CD4-positive, alpha-beta T cell treated with Interleukin-15 for 1 hour (primary cell): ENCODE data around the gene RPAP2.
"Not testable (repeated sequence)": the region's sequence is repeated elsewhere in the genome, so short reads cannot be mapped to it uniquely, and the experiment has no call there.

Source experiments
- DNase-seq: peaks from one replicate; pipeline ENCODE4 v3.0.0-alpha.2; 2020

The RPAP2 gene

DNA sequence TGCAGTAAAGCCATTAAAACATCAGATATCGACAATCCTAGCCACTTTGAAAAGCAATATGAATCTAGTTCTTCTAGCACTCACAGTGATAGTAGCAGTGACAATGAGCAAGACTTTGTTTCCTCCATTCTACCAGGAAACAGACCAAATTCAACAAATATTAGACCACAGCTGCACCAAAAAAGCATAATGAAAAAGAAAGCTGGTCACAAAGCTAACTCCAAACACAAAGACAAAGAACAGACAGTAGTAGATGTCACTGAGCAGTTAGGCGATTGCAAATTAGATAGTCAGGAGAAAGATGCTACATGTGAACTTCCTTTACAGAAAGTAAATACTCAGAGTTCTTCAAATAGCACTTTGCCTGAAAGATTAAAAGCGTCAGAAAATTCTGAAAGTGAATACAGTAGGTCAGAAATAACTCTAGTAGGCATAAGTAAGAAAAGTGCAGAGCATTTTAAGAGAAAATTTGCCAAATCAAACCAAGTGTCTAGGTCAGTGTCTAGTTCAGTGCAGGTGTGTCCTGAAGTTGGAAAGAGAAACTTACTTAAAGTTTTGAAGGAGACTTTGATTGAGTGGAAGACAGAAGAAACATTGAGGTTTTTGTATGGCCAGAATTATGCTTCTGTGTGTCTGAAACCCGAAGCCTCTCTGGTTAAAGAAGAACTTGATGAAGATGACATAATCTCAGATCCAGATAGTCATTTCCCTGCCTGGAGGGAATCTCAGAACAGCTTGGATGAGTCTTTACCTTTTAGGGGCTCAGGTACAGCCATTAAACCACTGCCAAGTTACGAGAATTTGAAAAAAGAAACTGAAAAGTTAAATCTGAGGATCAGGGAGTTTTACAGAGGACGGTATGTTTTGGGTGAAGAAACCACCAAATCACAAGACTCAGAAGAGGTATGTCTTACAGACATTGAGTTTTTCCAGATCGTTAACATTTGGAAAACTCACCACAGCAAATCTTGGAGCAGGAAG lies 24.9 kb downstream of the RPAP2 start:
- DNase-seq = no peak

DNA sequence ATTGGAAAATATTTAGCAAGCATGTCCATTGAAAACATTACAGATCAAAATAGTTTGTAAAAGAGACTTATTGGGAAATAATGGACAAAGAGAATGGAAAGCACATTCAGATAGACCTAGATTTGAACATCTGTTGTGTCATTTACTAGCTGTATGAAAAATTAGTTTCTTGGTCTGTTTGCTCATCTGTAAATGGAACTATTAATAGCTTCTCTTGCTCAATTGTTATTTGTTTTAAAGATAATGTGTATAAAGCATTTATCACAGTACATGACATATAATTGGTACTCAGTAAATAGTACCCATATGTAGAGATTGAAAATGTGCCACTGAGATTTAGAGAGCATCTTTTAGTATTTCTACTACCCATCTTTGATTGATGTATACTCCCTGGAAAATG lies 25.9 kb downstream of the RPAP2 start:
- DNase-seq = no peak

DNA sequence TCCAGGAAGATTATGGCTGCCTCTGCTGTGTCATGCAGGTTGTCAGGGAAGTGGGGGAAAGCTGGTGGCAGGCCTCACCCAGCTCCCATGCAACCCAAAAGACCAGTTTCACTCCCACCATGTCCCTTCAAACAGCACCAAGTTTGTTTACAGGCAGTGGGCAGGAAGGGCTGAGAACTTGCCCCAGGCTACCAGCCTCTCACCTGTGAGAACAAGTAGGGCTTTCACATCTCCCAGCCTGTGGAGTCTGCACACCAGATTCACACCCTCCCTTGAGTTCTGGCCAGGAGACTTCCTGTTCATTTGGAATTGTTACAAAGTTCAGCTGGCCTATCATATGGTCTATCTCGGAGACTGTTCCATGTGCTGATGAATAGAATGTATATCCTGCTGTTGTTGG lies 27.8 kb downstream of the RPAP2 start:
- no peak for DNase-seq

DNA sequence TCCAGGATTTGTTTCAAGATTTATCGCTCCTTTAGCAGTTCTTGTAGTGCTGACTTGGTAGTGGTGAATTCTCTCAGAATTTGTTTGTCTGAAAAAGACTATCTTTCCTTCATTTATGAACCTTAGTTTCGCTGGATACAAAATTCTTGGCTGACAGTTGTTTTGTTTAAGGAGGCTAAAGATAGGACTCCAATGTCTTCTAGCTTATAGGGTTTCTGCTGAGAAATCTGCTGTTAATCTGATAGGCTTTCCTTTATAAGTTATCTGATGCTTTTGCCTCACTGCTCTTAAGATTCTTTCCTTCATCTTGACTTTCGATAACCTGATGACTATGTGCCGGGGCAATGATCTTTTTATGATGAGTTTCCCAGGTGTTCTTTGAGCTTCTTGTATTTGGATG lies 28.9 kb downstream of the RPAP2 start:
- no peak for DNase-seq

DNA sequence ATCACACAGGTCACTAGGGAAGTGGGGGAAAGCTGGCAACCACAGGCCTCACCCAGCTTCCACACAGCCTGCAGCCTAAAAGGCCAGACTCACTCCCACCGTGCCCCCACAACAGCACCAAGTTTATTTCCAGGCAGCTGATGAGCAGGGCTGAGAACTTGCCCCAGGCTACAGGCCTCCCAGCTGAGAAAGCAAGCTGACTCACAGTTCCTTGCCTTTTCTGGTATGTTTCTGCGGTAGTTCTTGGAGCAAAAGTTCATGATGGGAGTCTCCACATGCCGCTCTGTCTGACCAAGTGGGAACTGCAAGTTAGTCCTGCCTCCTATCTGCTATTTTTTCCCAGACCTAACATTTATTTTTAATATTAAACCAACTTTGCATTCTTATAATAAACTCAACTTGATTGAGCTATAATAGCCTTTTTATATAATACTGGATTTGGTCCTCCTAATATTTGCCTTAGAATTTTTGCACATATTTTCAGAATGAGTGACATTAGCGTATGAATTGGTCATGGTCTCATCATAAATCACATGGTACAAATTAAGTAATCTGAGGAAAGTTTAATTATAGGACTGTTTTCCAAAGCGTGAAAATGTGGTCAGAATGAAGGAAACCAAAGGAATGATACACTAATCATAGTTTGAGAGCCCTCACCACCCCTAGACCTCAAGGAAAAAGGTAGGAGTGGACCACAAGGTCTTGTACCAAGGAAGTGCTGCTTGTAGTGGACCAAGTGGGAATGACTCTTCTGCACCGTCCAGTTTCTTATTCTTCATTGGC lies 30.7 kb downstream of the RPAP2 start:
- no peak for DNase-seq

DNA sequence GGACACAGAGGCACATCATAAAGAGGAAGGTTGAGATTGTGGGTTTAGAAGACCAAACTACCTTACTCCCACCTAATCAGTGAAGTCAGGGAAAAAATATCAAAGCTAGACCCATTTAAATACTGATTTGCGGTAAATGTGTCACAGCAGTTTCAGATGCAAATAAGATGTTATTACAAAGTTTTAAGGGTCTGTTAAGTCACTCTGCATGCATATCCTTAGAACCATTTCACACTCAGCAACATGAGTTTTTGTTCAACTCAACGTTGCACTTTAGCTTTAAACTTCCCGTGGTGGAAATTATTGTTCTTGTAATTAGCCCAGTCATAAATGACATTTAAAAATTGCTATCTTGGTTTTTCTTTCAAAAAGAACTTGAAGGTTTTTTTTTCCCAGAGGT lies 34.8 kb downstream of the RPAP2 start:
- no peak for DNase-seq

DNA sequence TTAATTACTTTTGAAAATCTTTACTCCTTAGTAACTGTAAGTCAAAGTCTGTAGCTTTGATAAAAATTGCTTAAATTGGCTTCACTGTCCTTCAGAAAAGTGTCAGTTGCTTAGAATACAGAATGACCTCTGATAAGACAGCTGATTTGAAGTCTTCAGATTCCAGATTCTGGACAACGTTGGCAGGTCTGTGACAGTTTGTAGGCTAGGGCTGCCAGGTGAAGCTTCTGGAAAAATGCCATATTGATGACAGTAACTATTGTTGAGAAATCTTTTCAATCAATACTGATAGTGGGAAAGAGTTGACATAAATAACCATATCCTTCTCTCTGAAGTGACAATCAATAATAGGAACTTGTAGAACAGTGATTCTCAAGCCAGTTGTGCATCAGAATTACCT lies 41.3 kb downstream of the RPAP2 start:
- no peak for DNase-seq

DNA sequence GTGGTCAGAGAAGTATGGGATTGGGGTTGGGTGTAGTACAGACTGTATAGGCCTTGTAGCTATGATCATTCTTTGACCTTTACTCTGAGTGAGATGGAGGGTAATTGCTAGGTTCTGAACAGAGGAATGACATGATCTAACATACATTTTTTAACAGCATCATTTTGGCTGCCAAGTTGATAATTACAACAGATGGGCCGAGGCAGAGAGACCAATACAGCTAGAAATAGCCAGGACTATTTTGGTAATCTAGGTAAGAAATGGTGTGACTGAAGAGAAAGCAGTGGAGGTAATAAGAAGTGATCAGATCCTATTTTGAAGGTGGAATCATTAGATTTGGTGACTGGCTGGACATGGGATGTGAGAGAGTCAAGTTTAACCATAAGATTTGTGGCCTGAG lies 43.5 kb downstream of the RPAP2 start:
- no peak for DNase-seq

DNA sequence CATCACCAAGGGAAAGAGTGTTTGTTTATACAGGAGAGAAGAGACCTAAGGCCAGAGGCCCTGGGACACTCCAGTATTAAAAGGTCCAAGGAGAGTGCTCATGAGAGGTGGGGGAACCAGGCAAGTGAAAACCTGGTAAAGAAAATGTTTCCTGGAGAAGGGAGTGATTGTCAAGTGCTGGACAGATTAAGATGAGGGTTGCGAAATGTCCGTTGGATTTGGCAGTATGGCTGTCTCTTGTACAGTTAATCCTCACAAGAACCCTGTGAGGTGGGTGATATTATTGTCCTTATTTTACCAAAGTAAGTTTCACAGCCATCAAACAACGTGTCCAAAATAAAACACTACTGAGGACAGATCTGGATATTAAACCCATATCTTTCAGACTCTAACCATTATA lies 44.2 kb downstream of the RPAP2 start:
- DNase-seq = no peak

DNA sequence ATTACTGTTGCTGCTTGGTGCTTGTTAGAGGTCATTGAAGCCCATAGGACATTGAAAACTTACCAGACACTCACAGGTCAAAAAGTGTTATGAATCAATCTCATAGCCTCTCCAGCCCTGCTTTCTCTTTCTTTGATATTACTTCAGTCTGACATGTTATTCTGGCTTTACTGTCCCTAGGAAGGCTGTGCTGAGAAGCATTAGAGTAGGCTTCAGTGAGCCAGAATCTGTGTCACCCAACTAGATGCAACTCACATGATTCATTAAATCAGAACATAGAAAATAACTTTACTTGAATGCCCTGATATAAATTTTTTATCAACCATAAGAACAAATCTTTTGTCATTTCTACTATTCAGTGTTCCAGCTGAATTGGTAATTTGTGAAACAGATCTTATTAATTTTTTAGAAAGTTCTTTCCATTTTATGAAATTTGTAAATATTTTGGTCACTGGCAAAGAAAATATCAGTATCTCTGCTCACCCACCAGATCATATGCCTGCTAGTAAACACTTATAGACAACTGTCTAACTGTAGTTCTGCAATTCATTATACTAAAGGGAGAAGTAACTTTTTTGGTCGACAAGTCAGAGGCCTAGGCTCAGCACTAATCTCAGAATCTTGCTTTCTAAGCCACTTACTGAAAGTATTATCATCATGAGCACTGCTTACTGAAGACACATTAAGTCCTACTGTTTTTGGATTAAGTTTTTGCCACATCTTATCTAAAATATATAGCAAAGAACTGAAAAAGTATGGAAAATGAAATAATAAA lies 48.2 kb downstream of the RPAP2 start:
- no peak for DNase-seq

DNA sequence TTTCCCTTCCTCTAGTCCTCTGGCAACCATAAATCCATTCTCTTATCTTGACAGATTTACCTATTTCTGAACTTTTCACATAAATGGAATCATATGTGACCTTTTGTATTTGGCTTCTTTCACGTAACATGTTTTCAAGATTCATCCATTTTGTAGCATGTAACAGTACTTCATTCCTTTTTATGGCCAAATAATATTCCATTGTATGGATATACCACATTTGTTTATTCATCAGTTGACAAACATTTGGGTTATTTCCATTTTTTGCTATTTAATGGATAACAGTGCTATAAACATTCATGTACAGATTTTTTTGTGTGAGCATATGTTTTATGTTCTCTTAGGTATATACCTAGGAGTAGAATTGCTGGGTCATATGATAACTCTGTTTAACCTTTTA lies 54.0 kb downstream of the RPAP2 start:
- no peak for DNase-seq

DNA sequence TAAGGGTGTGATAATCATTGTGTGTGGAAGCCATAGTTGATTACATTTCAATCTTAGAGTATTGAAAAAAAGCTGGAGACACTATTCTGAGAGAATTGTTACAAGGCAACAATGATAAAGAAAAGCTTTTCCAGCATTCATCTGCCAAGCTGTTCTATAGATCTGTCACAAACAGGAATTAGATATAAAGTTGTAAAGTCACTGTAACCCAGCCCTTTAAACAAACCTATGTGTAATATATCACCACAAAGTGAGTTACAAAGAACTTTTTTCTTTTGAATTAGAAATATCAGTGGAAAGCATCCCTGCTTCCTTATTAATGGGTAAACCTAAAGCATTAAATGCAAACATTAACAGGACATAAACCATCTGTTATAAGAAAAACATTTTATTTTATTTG lies 55.4 kb downstream of the RPAP2 start:
- no peak for DNase-seq

DNA sequence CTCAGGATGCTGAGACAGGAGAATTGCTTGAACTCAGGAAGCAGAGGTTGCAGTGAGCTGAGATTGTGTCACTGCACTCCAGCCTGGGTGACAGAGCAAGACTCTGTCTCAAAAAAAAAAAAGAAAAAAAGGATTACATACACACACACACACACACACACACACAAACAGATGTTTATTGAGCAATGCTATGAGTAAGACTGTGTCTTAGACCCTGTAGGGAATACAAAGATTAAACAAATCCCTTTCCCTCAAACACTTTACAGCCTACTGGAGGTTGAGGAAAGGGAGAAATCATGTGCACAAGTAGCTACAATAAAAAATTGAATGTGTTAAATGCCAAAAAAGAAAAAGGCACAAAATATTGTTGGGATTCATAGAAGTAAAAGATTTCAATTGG lies 58.1 kb downstream of the RPAP2 start:
- no peak for DNase-seq

DNA sequence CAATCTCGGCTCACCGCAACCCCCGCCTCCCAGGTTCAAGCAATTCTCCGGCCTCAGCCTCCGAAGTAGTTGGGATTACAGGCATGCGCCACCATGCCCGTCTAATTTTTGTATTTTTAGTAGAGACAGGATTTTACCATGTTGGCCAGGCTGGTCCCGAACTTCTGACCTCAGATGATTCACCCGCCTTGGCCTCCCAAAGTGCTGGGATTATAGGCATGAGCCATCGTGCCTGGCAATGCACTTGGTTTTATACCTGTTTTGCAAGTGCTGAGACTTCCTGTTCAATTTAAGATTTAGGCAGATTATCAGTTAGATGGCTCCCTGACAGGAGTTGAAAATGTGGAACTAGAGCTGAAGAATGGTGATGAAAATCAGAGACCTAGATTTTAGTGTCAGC lies 60.5 kb downstream of the RPAP2 start:
- not testable (repeated sequence) for DNase-seq

DNA sequence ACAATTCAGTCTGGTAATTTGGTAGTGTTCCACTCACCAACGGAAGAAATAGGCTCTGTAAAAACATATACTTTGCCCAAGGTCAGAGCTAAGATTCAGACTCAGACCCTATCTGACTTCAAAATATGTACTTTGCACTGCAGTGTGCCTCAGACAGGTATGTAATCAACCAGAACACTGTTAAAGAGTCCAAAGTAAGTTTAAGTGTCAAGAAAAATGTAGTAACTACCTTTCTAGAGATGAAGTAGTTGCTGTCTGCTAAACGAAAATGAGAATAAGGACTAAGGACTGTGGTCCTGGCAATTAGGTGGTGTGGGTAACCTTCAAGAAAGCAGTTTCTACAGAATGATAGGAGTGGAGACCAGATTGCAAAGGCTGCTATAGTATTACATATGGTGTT lies 61.1 kb downstream of the RPAP2 start:
- DNase-seq = no peak

DNA sequence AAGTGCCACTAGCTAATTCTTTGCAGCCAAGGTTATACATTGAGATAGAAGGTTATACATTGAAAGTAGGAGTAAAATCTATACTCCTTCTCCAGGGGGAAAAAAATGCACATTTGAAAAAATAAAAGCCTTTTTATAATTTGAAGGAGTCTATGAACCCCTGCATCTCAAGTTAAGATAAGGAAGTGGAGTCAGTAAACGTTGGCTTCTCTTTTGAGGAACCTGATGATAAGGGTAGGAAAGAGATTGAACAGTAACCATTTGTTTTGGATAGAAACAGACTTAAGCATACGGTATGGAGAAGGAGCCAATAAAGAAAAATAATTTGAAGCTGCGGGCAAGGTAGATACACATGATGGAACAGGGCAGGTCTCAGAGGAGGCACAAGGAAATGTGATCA lies 64.1 kb downstream of the RPAP2 start:
- no peak for DNase-seq

DNA sequence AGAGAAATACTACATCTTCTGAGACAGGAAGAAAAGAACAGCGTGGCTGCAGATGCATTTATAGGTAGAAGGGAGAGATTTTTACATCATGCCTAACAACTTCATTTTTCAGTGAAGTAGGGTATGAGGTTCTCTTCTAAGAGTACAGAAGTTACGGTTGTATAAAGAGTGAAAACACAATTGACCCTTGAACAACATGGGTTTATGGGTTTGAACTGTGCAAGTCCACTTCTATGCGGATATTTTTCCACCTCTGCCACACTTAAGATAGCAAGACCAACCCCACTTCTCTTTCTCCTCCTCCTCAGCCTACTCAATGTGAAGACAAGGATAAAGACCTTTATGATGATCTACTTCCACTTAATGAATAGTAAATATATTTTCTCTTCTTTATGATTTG lies 64.5 kb downstream of the RPAP2 start:
- no peak for DNase-seq

DNA sequence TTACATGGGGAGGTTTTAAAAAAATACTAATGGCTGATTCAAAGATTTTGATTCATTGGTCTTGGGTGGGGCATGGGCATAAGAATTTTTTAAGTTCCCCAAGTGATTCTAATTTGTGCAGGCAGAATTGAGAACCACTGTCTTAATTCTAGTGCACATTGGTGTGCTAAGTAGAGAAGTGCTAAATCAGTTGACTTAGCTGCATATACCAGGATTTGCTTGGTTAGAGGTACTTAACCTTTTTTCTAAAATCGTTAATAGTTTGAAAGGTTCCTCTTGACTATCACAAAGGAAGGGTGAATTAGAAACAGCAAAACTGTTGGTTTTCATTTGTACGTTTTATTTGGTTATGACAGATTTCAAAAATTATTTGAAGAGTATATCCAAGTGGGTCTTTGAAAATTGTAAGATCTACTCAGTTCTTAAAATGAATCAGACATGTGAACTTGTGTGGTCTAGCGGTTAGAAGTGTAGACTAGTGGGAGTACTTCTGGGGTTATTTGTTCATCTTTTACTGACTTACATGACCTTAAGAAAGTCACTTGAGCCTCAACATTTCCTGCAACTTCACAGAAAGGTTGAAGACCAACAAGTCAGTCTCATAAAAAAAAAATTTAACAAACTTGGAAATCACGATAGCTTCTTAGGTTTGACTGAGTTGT lies 66.7 kb downstream of the RPAP2 start:
- DNase-seq = no peak

DNA sequence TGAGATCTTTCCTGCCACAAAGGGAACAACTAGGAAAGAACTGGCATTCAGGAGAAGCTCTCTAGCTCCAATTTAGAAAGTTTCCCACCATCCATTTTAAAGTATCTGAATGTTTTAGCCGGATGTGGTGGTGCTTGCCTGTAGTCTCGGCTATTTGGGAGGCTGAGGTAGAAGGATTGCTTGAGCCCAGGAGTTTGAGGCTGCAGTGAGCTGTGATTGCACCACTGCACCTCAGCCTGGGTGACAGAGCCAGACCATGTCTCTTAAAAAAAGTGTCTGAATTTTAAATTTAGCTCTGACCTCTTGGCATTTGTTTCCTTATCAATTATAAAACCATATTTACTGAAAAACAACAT lies 67.2 kb downstream of the RPAP2 start:
- DNase-seq = no peak

DNA sequence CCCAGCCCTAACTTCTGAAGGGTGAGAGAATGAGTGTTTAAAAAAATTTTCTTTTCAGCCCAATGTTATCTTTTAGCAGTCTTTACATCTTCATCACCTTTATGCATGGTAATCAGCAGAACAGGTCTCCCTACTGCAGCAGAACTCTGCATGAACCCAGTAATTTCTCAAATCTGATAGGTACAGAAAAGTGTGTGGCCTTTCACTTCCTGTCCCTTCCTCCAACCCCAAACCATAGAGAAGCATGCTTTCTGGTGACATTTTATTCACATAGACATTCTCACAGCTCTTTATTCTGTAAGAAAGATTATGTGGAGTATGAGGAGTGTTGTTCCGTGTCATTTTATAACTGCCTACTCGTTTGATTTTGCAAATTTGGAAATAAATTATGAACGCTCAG lies 68.6 kb downstream of the RPAP2 start:
- no peak for DNase-seq

DNA sequence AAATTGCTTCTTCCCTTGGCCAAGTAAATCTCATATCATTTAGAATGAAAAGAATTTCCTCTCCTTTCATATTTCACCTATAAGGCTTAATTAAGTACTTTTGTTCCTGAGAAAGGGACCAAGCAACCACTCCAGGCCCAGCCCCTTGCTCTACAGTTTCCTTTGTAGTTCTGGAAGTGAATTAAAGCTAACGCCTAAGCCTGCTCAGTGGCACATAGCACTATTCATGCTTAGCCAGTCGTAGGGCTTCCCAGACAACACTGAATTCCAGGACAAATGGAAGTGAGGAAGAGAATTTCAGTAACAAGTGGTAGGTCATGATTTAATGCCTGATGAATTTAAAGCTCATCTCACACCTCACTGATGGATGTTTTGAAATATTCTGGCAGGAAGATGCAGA lies 73.3 kb downstream of the RPAP2 start:
- DNase-seq = no peak

DNA sequence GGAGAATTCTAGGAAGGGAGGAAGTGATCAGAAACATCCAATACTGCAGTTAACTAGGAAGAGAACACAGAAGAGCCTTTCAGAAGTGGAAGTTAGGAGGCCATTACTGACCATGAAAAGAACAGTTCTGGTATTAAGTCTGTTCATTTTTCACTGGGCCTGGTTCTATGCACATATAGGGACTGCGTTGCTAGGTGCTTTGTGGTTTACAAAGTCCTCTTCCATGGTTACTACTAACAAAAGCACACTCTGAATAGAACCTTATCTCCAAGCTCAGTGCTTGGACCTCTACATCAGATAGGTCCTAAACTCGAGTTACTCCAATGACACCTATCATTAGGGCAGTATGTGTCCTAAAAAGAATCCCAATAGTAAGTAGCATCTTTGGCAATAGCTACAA lies 75.4 kb downstream of the RPAP2 start:
- DNase-seq = no peak

DNA sequence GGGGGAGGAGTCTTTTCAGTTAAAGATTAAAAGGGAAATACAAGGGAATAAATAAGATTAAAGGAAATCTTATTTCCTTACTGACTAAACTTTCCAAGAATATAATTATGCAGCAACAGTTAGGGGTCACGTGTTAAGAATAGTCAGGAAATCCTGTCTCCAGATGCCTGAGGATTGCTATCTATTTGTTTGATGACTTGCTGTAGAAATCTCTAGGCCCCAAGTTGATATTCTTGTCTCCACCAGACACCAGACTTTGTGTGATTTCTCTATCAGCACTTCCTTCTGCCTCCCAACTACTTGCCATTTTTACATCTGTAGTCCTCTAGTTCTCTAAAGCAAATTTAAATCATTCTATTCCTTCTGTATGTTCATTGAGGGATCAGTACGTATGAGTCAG lies 77.5 kb downstream of the RPAP2 start:
- no peak for DNase-seq
